Fibroblast of pulmonary artery (primary cell): ENCODE measurements around the gene CCDC32.
A peak's percentile ranks its signal among the peaks of the same experiment; 100 is the strongest.

Experiments
- DNase-seq: peaks from one replicate; pipeline ENCODE4 v3.0.0-alpha.2; 2010; ENCODE audit warnings: low read depth
- H3K4me3 ChIP-seq: replicated peaks from 2 replicates; pipeline ENCODE4 v1.5.1; 2011; ENCODE audit warnings: low read depth, mild to moderate bottlenecking, control low read depth, low read length, moderate library complexity
- CTCF ChIP-seq: IDR thresholded peaks from 2 replicates; pipeline ENCODE4 v1.5.1; 2011; ENCODE audit warnings: mild to moderate bottlenecking, control low read depth, low read length, inconsistent platforms; ENCODE audit errors: missing control alignments

The CCDC32 gene

GRCh38 chr15:40506964-40507571, 57.8 kb downstream of the CCDC32 start:
- H3K4me3 ChIP-seq: peak overlapping the region; percentile 29
- DNase-seq: peak; percentile 70
- TF ChIP-seq CTCF: peak; percentile 73
